ENCODE results near the gene GLT6D1.
A peak's percentile ranks its signal among the peaks of the same experiment; 100 is the strongest.
"Not testable (repeated sequence)": the region's sequence is repeated elsewhere in the genome, so short reads cannot be mapped to it uniquely, and the experiment has no call there.

GLT6D1 gene

DNA sequence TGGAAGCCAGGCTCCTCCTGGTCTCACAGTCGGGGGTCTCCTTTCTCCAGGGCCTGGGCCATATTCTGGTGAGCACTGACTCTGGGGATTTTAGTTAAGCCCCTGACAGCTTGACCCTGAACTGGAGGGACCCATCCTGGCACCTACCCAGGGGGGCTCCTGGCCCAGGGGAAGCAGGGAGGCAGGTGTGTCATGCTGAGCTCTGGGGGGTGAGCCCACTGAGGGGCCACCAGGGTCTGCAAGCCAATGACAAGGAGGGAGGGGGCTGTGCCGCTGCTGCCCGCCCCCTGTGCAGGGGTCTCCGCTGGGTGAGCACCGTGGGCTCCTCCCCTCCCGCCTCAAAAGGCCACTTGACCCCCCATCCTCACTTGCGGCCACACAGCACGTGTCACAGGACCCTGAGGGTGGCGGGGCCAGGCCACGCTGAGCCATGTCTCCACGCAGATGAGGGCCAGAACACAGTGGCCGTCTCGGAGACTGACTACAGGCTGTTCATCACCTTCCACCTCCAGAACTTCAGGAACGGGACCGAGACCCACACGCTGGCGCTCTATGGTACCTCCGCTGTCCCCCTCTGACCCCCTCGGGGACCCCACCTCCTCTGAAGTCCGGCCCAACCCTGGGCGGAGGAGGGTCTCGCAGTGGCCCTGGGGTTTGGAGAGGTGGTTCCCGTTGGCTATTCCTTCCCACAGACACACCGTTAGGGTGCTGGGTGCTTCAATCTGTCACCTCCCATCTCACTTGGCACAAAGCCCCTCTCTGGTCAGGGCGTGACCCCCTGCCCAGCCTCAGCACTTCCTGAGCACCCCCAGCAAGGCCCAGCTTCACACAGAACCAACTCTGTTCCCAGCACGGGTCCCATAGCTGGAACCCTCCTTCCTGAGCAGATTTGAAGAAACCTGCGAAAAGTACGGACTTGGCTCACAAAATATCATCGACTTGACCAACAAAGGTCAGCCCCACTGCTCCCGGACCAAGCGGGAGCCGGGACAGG, 25.8 kb upstream of the GLT6D1 start:
- DNase-seq (ENCODE audit: low spot score) = peak; percentile 5

GRCh38 chr9:135664266-135664665, 24.9 kb upstream of the GLT6D1 start:
- no peak for DNase-seq (ENCODE audit: low spot score)

- peak; percentile 2 for DNase-seq (ENCODE audit: low spot score)
Measured at GRCh38 chr9:135663857-135664256, 24.5 kb upstream of the GLT6D1 start.

DNA sequence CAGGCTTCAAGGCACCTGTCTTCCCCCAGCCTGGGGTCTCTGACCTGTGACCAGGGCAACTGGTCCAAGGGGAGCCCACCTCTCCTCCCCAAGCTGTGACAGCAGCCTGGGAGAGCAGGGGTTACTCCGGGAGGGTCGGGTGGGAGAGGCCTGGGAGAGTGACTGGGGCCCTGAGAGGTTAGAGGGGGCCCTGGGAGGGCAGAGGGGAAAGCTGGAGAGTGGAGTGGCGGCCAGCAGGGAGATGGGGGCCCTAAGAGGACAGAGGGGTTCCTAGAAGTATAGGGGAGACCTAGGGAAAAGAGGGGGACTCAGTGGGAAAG, 24.1 kb upstream of the GLT6D1 start:
- DNase-seq (ENCODE audit: low spot score) = no peak

GRCh38 chr9:135662758-135663450, 23.6 kb upstream of the GLT6D1 start, which contains the start of gene LCN9:
Gene LCN9, plus strand, starts transcription at chr9:135663309. Its CDS starts 13 bp downstream, at chr9:135663322.
- DNase-seq (ENCODE audit: low spot score) = no peak

GRCh38 chr9:135661816-135662560, 22.6 kb upstream of the GLT6D1 start:
- DNase-seq (ENCODE audit: low spot score) = no peak

- no peak for DNase-seq (ENCODE audit: low spot score)
Measured at GRCh38 chr9:135660407-135660806, 21.1 kb upstream of the GLT6D1 start.

- DNase-seq (ENCODE audit: low spot score) = no peak
Measured at GRCh38 chr9:135659252-135659651, 19.9 kb upstream of the GLT6D1 start.

DNA sequence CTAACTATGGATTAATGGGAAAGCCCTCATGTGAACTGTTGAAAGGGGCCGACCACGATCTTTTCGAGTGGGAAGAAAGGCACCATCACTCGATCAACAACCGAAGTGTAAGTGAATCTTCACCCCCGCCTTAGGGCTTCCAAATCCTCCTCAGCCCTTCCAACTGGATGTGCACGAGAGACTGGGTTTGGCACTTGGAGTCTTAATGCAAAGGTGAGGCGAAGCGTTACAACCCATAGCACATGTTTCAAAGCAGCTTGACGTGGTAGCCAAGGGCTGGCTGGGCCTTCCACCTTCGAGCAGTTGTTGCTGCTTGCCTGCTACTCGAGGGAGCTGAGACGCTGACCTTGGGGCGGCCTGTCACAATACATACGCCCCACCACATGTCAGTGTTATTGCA, 18.1 kb upstream of the GLT6D1 start:
- DNase-seq (ENCODE audit: low spot score) = no peak

- no peak for DNase-seq (ENCODE audit: low spot score)
Measured at GRCh38 chr9:135655317-135655716, 16.0 kb upstream of the GLT6D1 start.

DNA sequence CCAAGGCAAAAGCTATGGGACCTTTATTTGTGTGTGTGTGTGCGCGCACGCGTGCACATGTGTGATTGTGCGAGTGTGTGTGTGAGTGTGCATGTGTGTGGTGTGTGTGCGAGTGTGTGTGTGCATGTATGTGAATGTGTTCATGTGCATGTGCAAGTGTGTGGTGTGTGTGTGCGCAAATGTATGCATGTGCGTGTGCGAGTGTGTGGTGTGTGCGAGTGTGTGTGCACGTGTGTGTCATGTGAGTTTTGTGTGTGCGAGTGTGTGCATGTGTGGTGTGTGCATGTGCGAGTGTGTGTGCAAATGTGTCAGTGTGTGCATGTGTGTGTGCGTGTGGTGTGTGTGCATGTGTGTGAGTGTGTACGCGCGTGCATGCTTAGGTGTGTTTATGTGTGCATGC, 11.1 kb upstream of the GLT6D1 start:
- no peak for DNase-seq (ENCODE audit: low spot score)

GRCh38 chr9:135649508-135649907, 10.2 kb upstream of the GLT6D1 start:
- DNase-seq (ENCODE audit: low spot score) = no peak

DNA sequence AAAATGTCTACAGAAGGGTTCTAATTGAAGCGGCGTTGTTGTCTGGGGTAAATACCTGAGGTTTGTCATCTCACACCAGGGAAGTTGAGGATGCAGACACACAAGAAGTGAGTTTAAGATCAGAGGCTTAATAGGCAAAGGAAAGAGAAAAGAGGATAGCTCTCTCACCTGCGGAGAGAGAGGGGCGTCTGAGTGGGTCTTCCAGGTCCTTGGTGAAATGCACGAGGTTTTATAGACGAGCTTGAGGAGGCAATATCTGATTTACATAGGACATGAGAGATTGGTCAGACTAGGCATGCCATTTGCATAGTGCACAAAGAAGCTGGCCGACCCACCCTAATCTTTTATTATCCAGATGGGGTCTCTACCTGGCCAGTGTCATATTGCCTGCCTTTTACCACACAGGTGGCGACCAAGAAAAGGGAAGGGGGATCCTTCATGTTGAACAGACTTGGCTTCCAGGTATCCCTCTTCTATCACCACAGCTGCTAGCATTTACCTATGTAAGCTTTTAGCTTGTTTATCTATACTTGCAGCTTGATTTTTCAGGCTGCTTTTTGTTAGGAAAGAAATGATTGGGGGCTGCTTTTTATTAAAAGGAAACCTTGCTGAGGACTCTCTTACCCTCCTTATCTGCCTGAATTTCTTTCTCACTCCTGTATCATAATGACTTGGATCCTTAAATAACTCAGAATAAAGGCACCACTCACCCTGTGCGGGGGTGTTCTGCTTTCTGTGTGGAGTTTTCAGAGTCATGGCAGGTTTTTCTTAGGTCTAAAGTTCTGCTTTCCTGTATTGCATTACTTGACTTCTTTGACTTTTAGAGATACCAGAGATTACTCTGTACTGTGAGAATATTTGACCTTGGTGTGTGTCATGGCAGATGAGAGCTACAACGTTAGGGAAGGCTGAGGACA, 9.4 kb upstream of the GLT6D1 start:
- no peak for DNase-seq (ENCODE audit: low spot score)

DNA sequence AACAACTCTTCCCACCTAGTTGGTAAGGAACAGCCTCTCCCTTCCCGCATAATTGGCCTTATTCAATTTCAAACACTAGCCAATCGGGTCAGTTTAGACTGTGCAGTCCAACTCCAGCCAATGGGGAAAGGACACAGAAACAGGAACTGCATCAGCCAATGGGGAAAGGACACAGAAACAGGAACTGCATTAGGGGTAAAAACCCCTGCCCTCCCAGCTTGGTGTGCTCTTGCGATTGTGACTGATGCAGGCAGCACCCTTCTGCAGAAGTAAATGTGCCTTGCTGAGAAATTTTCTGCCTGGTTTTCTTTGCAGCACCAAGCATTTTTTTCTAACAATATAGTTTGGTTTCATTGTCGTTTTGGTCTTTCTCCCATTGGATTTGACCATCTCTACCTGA, 8.5 kb upstream of the GLT6D1 start:
- no peak for DNase-seq (ENCODE audit: low spot score)

- no peak for DNase-seq (ENCODE audit: low spot score)
Measured at GRCh38 chr9:135644631-135645218, 5.4 kb upstream of the GLT6D1 start.

DNA sequence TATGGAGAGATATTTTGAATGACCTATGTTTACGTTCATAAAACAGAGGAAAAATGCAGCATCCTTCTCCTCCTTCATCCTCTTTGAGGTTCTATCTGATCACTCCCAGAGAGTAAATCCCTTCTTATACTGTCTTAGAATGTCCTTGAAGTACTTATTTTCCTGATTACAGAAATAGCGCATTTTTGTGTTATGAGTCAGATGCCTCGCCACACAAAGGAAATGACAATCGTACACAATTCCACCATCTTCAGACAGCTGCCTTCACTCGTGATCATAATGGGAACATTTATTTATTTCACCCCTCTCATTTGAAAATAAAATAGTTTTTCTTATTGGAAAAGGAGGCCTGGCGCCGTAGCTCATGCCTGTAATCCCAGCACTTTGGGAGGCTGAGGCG, 2.4 kb upstream of the GLT6D1 start:
- no peak for DNase-seq (ENCODE audit: low spot score)

GRCh38 chr9:135641047-135641446, 1.7 kb upstream of the GLT6D1 start:
- no peak for DNase-seq (ENCODE audit: low spot score)

DNA sequence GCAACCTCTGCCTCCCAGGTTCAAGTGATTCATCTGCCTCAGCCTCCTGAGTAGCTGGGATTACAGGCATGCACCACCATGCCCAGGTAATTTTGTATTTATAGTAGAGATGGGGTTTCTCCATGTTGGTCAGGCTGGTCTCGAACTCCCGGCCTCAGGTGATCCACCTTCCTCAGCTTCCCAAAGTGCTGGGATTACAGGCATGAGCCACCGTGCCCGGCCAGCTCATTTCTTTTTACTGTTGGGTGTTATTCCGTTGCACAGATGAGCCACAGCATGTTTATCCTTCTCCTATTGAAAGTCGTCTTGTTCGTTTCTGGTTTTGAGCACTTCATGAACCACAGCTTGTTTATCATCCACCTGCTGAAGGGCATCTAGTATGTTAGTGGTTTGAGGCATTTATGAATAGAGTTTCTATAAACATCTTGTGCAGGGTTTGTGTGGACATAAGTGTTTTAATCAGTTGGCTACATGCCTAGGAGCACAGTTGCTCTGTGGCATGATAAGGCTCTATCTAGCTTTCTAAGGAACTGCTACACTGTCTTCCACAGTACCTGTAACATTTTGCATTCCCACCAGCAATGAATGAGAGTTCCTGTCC, 2.3 kb downstream of the GLT6D1 start:
- not testable (repeated sequence) for DNase-seq (ENCODE audit: low spot score)

GRCh38 chr9:135632841-135633240, 6.5 kb downstream of the GLT6D1 start:
- no peak for DNase-seq (ENCODE audit: low spot score)

DNA sequence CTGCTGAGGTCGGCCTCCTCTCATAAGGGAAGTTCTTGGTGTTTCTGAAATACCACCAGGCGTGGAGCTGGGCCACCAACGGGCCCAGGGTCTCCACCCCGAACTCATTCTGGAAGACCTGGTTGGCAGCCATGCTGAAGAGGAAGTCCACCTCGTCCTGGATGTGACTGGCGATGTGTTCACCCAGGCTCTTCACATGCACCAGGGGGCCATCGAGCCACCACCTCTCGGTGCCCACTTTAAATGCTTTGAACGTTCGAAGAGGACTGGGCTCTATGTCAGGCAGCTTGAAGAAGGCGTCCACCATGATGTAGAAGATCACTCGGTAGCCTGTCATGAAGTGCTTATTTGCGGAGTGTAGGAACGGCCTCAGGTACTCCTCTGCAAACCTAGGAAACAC, 15.1 kb downstream of the GLT6D1 start:
- DNase-seq (ENCODE audit: low spot score) = no peak

Data from iPS-NIHi11 (cell line).